GM18526 (cell line): ENCODE data around the gene TUBA3D.
"Not testable (repeated sequence)": the region's sequence is repeated elsewhere in the genome, so short reads cannot be mapped to it uniquely, and the experiment has no call there.

Experiments
- POLR2A ChIP-seq: IDR thresholded peaks from 3 replicates; pipeline ENCODE4 v1.6.1; 2011; ENCODE audit not compliant: insufficient read length; ENCODE audit errors: extremely low read depth

Gene TUBA3D

GRCh38 chr2:131527131-131528001 is 51.4 kb downstream of the TUBA3D start, which contains the start of gene CCDC74A:
CCDC74A (plus strand) TSS chr2:131527888; CDS start chr2:131527971, 83 bp downstream.
- not testable (repeated sequence) for TF ChIP-seq POLR2A
